ENCODE data around the gene PMPCB. TPM values are rescaled to one million over a fixed set of nuclear protein-coding genes. Genes with fewer than 3 reads are reported as not detected.

Gene PMPCB
- total RNA-seq, 6 experiments from 2014 or later = 50.1 to 66.3 (median 57.7) TPM

- Mint-ChIP-seq H3K4me3 (no peak overlapping the region), H3K9me3 (no peaks in the 10 kb centered on the region), H3K36me3 (ENCODE audit: low read depth) (peaks cover 14% of the 10 kb centered on the region), H3K27ac (no peak overlapping the region), H3K27me3 (ENCODE audit: insufficient read depth) (no peaks in the 10 kb centered on the region), H3K4me1 (ENCODE audit: low read depth) (no peaks in the 10 kb centered on the region)
- TF ChIP-seq CTCF (IDR thresholded peaks at IDR 0.05) = no peak
- no peak for DNase-seq
Measured at GRCh38 chr7:103325744-103326143, 28.5 kb downstream of the PMPCB start.

GRCh38 chr7:103336761-103337160 is 39.5 kb downstream of the PMPCB start:
- Mint-ChIP-seq H3K27me3 (ENCODE audit: insufficient read depth) (peaks cover 2% of the 10 kb centered on the region; the same call in 1 of the 2 replicates), H3K4me1 (ENCODE audit: low read depth) (peaks cover 12% of the 10 kb centered on the region), H3K36me3 (ENCODE audit: low read depth) (peaks cover 46% of the 10 kb centered on the region), H3K9me3 (no peaks in the 10 kb centered on the region), H3K27ac (no peak overlapping the region), H3K4me3 (no peak overlapping the region)
- no peak for DNase-seq
- TF ChIP-seq CTCF (IDR thresholded peaks at IDR 0.05) = no peak

GRCh38 chr7:103338864-103339263 is 41.6 kb downstream of the PMPCB start:
- no peak overlapping the region for H3K27ac Mint-ChIP-seq
- H3K4me1 Mint-ChIP-seq (ENCODE audit: low read depth) = peaks cover 16% of the 10 kb centered on the region
- DNase-seq = no peak
- H3K27me3 Mint-ChIP-seq (ENCODE audit: insufficient read depth) = peaks cover 2% of the 10 kb centered on the region; the same call in 1 of the 2 replicates
- TF ChIP-seq CTCF (IDR thresholded peaks at IDR 0.05) = no peak
- no peak overlapping the region for H3K4me3 Mint-ChIP-seq
- peaks cover 43% of the 10 kb centered on the region for H3K36me3 Mint-ChIP-seq (ENCODE audit: low read depth)
- H3K9me3 Mint-ChIP-seq = no peaks in the 10 kb centered on the region

- Mint-ChIP-seq H3K27ac (0 out of 2 replicates have a peak overlapping the region, but pooled peaks have one; percentile 4), H3K4me3 (no peak overlapping the region), H3K27me3 (ENCODE audit: insufficient read depth) (peaks cover 2% of the 10 kb centered on the region), H3K9me3 (no peaks in the 10 kb centered on the region), H3K36me3 (ENCODE audit: low read depth) (peaks cover 47% of the 10 kb centered on the region), H3K4me1 (ENCODE audit: low read depth) (peaks cover 30% of the 10 kb centered on the region)
- no peak for TF ChIP-seq CTCF (IDR thresholded peaks at IDR 0.05)
- no peak for DNase-seq
Measured at GRCh38 chr7:103341466-103341865, 44.2 kb downstream of the PMPCB start.

- TF ChIP-seq CTCF (IDR thresholded peaks at IDR 0.05) = no peak
- Mint-ChIP-seq H3K36me3 (ENCODE audit: low read depth) (peaks cover 34% of the 10 kb centered on the region), H3K9me3 (no peaks in the 10 kb centered on the region), H3K27me3 (ENCODE audit: insufficient read depth) (peaks cover 7% of the 10 kb centered on the region), H3K4me3 (peak overlapping the region; percentile 93), H3K27ac (peak overlapping the region; percentile 97), H3K4me1 (ENCODE audit: low read depth) (peaks cover 41% of the 10 kb centered on the region)
- no peak for DNase-seq
Measured at GRCh38 chr7:103343332-103343731, 46.1 kb downstream of the PMPCB start.
